GM12875 (cell line): ENCODE data around the gene RPL12.

ENCODE experiments used
- H3K4me3 ChIP-seq: one replicate; pipeline ENCODE4 v1.5.1; 2011; ENCODE audit warnings: low read depth, low read length, control low read depth
- CTCF ChIP-seq: IDR thresholded peaks from 2 replicates; pipeline ENCODE4 v1.5.1; 2011; ENCODE audit warnings: low read depth, mild to moderate bottlenecking, control low read depth, inconsistent platforms, low read length, moderate library complexity, borderline replicate concordance; ENCODE audit not compliant: insufficient read depth

RPL12 gene

GRCh38 chr9:127450830-127451607, at the start of gene RPL12, which contains the start of gene LRSAM1:
RPL12 (minus strand) TSS chr9:127451406; CDS start chr9:127451317, 89 bp downstream.
LRSAM1 (plus strand) TSS chr9:127451510; CDS start chr9:127454528, 3,018 bp downstream.
- TF ChIP-seq CTCF = no peak
- H3K4me3 ChIP-seq = peak within 1 kb of the TSS; percentile 95

GRCh38 chr9:127500862-127501261, 49.7 kb upstream of the RPL12 start:
- no peak overlapping the region for H3K4me3 ChIP-seq
- TF ChIP-seq CTCF = no peak

GRCh38 chr9:127500399-127500798, 49.2 kb upstream of the RPL12 start:
- no peak for TF ChIP-seq CTCF

GRCh38 chr9:127498298-127498697, 47.1 kb upstream of the RPL12 start:
- no peak for TF ChIP-seq CTCF
- H3K4me3 ChIP-seq = no peak overlapping the region

More at GRCh38 chr9:127500399-127500798, 49.2 kb upstream of the RPL12 start:
- H3K4me3 ChIP-seq = no peak overlapping the region

GRCh38 chr9:127497656-127498290, 46.6 kb upstream of the RPL12 start:
- H3K4me3 ChIP-seq = no peak overlapping the region
- no peak for TF ChIP-seq CTCF

GRCh38 chr9:127496974-127497373, 45.8 kb upstream of the RPL12 start:
- no peak for TF ChIP-seq CTCF
- H3K4me3 ChIP-seq = no peak overlapping the region
